Brain microvascular endothelial cell (primary cell): ENCODE results near the gene MRPL10.

Experiments used
- DNase-seq: peaks from one replicate; pipeline ENCODE4 v3.0.0-alpha.2; 2020
- H3K27ac ChIP-seq: fragments of 250-450 bp; sonication (Bioruptor Pico); 2 replicates; pipeline ENCODE4 v1.5.1; 2020; ENCODE audit warnings: mild to moderate bottlenecking, moderate library complexity
- H3K27me3 ChIP-seq: fragments of 250-450 bp; sonication (Bioruptor Pico); replicated peaks from 2 replicates; pipeline ENCODE4 v1.5.1; 2020; ENCODE audit warnings: mild to moderate bottlenecking
- H3K36me3 ChIP-seq: fragments of 250-450 bp; sonication (Bioruptor Pico); replicated peaks from 2 replicates; pipeline ENCODE4 v1.5.1; 2020; ENCODE audit warnings: mild to moderate bottlenecking
- H3K4me3 ChIP-seq: 2 replicates; pipeline ENCODE4 v1.5.1; 2011; ENCODE audit warnings: low read depth, mild to moderate bottlenecking, control low read depth, low read length, moderate library complexity
- CTCF ChIP-seq: IDR thresholded peaks from 2 replicates; pipeline ENCODE4 v1.5.1; 2011; ENCODE audit warnings: low read depth, mild to moderate bottlenecking, moderate library complexity, low read length, control low read depth, inconsistent platforms; ENCODE audit errors: missing control alignments
- in situ Hi-C: cut with HindIII; loops from 2 replicates; pipeline ENCODE4 v1.10.0; 2017; ENCODE audit warnings: low sequenced_read_pairs, low pct_ligation_motif_present

The MRPL10 gene

GRCh38 chr17:47848198-47848513, 16.8 kb upstream of the MRPL10 start:
- no peaks in the 10 kb centered on the region for H3K36me3 ChIP-seq
- DNase-seq = no peak
- H3K4me3 ChIP-seq = no peak overlapping the region
- in situ Hi-C loops = no loop called here
- peaks cover 79% of the 10 kb centered on the region for H3K27me3 ChIP-seq
- no peak overlapping the region for H3K27ac ChIP-seq
- no peak for TF ChIP-seq CTCF

- no peak for DNase-seq
- peak; percentile 60 for TF ChIP-seq CTCF
- peaks cover 73% of the 10 kb centered on the region for H3K27me3 ChIP-seq
- in situ Hi-C loops = no loop called here
- H3K36me3 ChIP-seq = no peaks in the 10 kb centered on the region
- H3K27ac ChIP-seq = no peak overlapping the region
- H3K4me3 ChIP-seq = no peak overlapping the region
Observed at GRCh38 chr17:47847341-47848197, 16.2 kb upstream of the MRPL10 start.

- no peak for DNase-seq
- TF ChIP-seq CTCF = no peak
- Histone ChIP-seq H3K36me3 (no peaks in the 10 kb centered on the region), H3K27ac (no peak overlapping the region), H3K4me3 (no peak overlapping the region), H3K27me3 (peaks cover 65% of the 10 kb centered on the region)
- in situ Hi-C loops = no loop called here
Observed at GRCh38 chr17:47846716-47847340, 15.5 kb upstream of the MRPL10 start.

GRCh38 chr17:47845716-47846075, 14.4 kb upstream of the MRPL10 start:
- H3K4me3 ChIP-seq = no peak overlapping the region
- in situ Hi-C loops = no loop called here
- no peak overlapping the region for H3K27ac ChIP-seq
- TF ChIP-seq CTCF = no peak
- H3K36me3 ChIP-seq = no peaks in the 10 kb centered on the region
- H3K27me3 ChIP-seq = peaks cover 58% of the 10 kb centered on the region
- DNase-seq = no peak

GRCh38 chr17:47844814-47845715, 13.7 kb upstream of the MRPL10 start:
- in situ Hi-C loops = no loop called here
- Histone ChIP-seq H3K4me3 (no peak overlapping the region), H3K36me3 (no peaks in the 10 kb centered on the region), H3K27ac (no peak overlapping the region), H3K27me3 (peaks cover 51% of the 10 kb centered on the region)
- no peak for DNase-seq
- peak; percentile 55 for TF ChIP-seq CTCF
